HG02588 (cell line): ENCODE results near the gene WWOX.

Source experiments
- ATAC-seq: cut with Tn5 transposase; IDR thresholded peaks from one replicate; pipeline ENCODE4 v1.9.1; 2021; ENCODE audit warnings: mild to moderate bottlenecking, moderate library complexity; ENCODE audit not compliant: unreplicated experiment

Gene WWOX

DNA sequence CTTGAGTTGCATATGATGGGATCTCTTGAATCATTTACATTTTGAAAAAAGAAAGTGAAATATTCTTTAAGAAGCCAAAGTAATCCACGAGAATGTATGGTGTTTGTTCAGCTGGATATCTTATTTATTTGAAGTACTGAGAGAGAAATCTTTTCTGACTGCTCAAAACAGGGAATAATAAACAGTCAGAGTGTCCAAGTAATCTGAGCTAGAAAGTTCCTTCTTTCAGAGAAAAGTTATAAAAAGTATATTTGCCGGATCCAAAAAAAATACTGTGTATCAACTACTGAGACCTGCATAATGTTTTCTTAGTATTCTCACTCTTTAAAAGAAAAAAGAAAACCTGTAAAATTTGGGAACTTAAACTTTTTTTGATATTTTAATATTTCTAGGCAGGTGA lies 350.8 kb downstream of the WWOX start:
- ATAC-seq, result no peak

DNA sequence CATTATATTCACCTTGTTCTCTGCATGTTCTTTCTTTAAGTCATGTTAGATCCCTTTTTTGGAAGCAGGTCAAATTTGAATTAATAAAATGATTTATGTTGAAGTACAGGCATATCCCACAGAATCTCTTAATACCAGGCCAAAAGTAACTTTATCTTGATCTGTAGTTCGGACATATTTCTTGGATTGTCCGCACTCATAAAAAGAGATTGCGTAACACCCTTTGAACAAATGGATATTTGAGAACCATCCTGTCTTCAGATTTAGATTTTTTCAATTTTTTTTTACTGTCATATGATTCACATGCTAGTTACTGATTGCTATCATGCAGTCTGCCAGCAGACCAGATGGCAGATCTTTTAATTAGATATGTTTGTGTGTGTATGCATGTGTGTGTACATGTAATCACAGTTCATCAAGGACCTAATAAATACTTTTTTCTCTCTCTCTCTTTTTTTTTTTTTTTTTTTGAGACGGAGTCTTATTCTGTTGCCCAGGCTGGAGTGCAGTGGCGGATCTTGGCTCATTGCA lies 352.6 kb downstream of the WWOX start:
- no peak for ATAC-seq

DNA sequence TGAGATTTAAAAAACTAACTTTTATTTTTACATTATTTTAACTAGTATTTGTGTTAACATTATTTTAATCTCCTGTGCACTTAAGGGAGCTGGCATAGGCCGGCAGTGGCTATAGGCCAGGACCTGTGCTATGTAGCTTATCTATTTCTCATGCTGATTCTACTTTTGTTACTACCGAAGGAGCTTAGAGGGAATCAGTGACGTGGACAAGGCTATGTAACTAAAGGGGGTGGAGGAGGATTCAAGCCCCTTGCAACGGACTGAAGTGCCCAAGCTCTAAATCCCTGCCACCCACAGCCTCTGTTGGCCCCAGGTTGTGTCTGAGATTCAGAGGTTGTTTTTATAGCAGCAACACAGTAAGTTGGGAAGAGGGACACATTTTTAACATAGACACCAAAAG lies 356.4 kb downstream of the WWOX start:
- ATAC-seq, result no peak

DNA sequence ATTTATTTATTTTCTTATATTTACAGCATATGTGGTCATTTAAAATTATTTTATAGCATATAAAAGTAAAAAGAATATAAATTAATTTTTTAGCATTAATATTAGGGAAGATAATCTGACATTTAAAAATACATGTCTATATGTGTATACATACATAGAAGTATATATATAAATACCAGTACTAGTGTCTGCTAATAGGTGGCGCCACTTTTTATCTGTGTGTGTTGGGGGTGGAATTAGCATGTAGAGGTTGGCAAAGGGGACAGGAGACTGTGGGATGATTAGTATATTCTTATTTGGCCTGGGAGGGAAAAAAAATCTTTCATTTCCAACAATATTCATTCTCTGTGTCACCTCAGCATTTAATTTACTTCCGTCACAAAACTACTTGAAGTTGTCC lies 359.1 kb downstream of the WWOX start:
- no peak for ATAC-seq

DNA sequence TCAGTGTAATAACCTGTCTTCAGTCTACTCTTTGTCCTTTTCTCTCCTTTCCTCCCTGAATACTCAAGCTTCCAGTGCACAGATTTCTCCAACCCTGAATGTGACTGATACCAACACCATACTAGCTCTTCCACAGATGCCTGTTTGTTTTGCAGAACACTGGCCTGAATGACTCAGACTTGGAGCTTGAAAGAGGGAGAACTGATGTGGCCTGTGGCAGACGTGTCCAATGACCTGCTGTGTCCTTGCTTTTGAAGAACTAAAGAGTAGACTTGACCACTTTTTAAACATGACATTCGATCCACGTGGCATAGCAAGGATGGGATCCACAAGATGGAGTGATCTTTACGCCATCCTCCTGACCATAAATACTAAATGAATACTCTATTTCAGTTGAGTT lies 361.0 kb downstream of the WWOX start:
- no peak for ATAC-seq

DNA sequence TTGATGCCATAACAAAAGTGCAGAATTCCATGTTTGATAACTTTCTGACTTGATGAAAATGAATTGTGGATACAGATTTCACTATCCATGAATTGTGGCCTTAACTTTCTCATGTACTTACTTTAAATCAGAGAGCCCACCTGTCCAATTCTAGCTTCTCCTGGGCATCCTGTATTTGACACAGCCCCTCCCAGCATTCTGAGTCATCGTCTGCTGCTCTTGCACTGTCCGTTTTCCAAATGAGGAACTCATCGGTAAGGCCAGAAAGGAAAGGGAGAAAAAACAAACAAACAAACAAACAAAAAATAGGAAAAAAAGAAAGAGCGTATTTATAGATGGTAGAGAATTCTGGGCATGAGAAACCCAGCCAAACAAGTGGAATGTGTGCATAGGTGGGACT lies 361.6 kb downstream of the WWOX start:
- no peak for ATAC-seq

DNA sequence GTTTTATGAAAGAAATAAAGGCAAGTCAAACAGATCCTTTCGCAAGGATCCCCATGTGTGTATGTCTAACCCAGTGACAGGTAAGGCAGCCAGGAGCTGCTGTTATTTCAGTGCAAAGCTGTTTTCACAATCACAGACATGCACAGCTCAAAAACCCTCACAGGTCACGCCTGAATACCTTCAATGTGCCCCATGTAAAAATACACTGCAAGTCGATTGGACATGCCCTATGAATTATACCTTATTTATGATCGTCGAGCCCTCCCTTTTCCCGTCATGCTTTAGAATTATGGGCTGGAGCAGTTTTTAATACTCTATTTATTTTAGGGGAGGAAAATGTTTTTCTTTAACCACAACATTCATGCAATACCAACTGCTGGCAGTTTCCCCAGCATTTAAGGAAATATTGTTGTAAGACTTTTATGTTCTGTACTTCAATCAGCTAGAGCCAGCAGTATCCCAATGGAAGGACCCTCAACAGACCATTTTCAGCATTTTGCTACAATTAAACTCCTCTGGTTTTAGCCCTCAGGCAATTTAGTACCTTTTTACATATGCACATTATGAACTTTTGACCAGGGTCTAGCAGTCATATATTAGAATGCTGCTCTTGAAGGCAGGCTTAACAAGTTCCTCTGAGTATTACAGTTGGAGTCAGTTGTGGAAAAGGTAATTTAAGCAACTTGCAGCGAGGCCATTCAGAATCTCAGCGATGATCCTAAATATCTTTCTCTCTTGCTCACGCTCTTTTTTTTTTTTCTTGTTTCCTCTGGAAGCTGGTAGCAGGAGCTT lies 362.2 kb downstream of the WWOX start:
- no peak for ATAC-seq

DNA sequence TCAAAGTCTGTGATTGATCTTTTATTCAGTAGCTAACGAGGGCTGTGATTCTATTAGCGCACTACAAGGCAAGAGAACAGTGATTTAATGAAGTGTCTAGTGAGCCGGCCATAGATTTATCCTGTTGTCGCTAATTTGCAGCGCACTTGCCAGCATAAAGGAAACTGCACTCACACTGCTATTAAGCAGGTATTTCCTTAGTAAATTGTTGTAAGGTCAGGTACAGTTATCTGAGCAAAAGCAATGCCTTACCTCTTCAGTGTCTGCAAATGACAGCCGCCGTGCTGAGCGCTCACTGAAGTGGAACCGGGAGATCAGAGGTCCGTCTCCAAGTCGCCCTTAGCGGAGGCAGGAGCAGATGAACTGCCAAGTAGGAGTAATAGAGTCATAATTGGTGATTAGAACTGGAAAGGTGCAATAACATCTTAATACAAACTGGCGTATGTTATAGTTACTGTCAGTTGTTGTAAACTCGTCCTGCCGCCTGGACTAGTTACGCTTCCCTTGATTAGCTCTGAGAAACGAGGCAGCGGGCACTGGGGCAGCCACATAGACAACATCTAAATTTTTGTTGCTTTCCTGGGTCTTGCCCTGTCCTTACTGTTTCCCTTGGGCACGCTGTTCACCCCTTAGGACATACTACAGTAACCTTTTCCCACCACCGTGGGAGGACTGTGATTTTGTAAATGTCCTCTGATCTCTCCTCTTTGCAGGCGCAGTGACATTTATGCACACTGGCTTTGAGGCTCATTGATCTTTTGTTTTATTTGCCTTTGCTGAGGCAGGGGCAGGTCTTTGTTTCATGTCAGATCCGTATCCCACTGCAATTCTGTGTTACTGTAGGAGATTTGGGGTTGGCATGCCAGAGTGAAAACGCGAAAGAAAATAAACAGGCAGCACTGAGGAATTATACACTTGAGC lies 363.1 kb downstream of the WWOX start:
- ATAC-seq, result no peak

DNA sequence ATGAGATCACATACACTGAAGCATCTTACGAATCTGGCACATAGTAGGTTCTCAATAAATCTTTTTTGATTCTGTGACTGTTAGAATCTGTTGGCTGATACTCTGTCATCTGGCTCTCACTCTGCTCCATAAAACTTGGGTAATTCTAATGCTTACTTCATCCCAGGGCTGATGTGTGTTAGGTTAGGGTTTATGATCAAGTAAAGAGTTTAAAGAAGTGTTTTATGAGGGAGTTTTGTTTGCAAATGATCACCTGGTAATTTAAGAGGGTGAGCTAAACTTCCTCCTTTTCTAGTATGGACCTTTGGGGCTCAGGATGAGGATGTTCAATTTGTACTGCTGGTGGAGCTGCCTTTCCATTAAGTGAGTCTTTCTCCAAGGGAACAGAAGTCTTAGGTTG lies 364.1 kb downstream of the WWOX start:
- ATAC-seq, result no peak

DNA sequence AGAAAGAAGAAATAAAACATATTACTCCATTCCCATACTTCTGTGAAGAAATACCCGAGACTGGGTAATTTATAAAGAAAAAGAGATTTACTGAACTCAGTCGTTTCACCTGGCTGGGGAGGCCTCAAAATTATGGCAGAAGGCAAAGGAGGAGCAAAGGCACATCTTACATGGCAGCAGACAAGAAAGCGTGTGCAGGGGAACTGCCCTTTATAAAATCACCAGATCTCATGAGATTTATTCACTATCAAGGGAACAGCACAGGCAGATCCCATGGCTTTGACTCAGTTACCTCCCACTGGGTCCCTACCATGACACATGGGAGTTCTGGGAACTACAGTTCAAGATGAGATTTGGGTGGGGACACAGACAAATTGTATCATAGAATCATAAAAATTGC lies 365.4 kb downstream of the WWOX start:
- ATAC-seq, result no peak

DNA sequence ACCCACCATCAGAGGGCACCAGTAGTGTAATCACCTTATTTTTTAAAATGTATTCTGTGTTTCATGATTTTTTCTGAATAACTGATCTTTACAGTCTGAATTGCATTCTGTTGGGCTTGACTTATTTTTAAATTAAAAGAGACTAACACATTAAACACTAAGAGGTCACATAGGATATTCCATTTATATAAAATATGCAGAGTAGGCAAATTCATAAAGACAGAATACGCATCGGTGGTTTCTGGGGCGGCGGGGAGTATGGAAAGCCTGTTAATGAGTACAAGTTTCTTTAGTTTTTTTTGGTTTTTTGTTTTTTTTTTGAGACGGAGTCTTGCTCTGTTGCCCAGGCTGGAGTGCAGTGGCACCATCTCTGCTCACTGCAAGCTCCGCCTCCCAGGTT lies 366.3 kb downstream of the WWOX start:
- no peak for ATAC-seq

DNA sequence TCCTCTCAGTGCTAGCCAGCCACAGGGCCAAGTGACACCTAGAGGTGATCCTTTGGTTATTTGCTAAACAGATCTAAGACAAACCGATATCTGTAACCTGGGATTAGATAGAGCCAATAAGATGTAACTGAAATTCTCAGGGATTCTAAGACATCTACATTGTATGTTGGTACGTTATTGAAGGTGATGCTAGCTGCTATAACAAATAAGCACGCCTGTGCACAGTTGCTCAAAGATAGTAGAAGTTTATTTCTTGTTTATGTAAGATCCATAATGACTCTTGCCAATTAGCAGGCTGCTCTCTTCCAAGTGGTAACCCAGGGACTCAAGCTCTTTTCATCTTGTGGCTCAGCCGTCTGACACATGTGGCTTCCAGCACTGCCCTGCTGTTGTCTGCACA lies 370.3 kb downstream of the WWOX start:
- ATAC-seq, result no peak

DNA sequence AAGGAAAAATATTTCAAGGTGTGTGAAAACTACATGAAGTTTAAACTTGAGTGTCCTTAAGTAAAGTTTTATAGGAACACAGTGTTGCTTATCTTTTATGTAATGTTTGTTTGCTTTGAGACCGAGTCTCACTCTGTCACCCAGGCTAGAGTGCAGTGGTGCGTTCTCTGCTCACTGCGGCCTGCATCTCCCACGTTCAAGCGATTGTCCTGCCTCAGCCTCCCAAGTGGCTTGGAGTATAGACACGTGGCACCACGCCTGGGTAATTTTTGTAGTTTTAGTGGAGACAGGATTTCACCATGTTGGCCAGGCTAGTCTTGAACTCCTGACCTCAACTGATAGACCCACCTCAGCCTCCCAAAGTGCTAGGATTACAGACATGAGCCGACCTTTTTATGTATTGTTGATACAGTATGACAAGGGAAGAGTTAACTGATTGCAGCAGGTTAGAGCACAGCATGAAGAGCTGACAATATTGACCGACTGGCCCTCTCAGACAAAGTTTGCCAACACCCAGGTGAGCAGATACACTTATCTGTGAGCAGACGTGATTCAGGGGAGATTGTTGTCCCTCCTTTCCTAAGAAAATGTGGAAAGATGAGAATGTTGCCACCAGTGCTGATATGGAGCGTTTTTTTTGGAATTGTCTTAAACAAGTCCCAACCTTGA lies 373.7 kb downstream of the WWOX start:
- ATAC-seq, result no peak

DNA sequence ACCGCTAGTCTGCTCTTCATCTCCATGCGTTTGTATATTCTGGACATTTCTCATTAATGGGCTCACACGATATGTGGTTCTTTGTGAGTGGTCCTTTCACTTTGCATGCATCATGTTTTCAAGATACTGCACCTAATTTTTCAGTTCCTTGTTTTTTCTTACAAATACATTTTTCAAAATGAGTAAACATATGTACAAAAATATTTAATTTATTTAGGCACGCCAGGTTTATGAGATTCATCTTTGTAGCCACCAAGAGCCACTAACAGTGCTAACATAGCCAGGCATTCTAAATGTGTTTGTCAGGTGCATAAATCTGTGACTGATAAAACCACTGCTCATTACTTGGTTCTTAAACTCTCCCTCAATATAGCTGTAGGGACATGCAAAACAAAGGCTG lies 375.3 kb downstream of the WWOX start:
- peak; percentile 53 for ATAC-seq

DNA sequence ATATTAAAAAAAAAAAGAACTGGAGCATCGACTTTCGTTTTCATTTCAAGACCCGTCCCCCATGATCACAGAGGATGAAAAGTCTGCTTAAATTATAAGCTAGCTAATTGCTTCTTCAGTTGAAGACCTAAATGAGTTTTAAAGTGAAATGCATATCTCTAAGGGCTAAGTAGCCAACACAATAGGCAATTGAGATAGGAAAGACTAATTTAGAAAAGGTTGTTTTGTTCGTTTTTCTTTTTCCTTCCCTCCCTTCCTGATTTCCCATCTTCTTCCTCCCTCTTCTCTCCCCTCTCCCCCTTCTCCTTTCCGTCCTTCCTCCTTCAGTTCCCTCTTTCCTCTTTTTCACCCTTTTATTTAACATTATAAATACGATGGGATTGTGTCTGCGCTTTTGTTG lies 377.2 kb downstream of the WWOX start:
- no peak for ATAC-seq

DNA sequence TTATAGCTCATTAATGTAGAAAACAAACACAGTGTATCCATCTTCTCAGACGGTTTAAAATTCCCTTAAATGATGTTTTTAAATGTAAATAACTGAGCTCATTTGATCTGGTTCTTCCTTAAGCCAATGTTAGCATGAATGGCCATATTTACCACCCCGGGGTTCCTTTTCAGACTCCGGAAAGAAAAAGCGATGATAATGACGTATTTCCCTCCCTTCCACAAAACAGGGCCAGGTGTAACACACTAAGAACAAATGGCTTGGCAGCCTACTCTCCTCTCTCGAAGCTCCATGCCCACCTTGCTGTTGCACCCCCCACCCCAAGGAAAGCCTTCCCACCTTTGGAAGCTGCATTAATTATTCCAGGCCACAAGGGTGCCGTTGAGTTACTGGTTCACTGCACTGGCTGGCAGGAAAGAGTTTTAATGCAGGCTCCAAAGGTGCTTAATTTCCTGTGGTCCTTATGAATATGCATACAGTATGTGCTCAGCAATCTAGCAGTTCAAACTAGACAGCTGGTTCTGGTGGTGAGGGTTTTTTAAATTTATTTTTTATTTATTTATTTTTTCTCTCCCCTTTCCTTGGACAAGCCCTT lies 378.9 kb downstream of the WWOX start:
- no peak for ATAC-seq

DNA sequence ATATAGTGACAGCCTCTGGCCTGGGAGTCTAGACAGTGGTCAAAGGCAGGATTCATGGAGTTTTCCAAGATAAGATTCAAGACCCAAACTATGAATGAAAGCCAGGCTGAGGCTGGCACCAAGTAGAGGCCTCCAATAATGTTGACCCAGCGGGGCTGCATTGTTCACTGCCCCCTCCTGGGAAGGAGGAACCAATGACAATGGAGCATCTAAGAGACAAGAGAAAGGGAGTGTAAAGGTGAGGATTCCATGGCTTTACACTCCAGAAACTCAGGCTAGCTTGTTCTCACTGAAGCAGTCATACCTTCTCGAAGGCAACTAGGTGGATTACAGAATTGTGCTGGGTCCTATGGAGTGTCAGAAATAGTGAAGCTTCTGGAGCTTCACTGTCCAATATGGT lies 380.3 kb downstream of the WWOX start:
- ATAC-seq, result no peak

DNA sequence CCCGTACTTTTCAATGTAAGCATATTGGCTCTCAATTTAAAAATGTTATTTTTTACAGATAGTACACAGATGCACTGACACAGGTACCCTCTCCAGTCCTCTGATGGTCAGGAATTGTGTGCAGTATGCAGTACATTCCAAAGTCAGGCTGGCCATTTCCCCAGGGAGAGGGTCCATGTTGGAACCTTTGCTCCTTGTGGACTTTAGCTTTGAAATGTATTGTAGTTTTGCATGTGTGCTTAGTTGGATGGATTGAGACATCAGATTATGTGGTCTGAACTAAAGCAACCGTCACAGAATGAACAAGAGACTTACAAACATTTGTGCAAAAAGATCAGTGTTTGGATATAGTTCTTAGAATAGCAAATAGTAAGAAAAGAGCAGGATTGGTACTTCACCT lies 381.1 kb downstream of the WWOX start:
- no peak for ATAC-seq

DNA sequence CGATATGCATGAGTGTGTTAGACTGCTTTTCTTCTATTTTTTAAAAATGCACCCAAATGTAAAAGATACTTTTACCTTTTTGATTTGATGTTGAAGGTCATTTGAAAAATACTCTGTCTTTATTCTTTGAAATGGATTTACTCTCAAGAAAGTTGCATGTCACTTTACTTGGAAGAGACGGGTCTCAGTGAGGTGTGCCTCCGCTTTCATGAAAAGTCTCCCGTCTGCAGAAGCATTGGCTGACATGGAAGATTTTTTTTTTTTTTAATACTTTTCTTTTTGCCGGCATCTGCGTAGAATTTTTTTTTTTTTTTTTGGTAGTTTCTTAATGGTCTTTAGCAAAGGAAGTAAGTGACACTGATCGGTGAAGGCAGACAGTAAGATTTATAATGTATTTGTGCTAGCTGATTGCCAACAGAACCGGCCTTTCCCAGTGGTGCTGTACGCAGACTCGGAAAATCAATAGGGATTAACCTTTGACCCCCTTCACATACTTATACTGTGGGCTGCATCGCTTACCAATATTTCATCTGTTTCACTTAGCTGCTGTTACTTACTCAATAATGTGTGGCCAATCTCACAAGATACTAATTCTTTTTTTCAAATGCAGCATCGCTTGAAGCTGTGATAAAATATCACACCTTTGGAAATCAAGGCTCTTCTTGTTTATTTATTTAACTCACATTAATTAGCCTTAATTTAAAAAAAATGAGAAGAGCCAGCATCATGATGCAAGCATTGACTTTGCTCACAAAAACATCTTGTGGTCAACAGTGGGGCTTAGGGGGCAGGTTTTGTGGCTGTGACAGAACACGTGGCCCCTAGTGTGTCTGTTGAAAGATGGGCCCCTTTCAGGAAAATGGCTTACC lies 383.9 kb downstream of the WWOX start:
- no peak for ATAC-seq

DNA sequence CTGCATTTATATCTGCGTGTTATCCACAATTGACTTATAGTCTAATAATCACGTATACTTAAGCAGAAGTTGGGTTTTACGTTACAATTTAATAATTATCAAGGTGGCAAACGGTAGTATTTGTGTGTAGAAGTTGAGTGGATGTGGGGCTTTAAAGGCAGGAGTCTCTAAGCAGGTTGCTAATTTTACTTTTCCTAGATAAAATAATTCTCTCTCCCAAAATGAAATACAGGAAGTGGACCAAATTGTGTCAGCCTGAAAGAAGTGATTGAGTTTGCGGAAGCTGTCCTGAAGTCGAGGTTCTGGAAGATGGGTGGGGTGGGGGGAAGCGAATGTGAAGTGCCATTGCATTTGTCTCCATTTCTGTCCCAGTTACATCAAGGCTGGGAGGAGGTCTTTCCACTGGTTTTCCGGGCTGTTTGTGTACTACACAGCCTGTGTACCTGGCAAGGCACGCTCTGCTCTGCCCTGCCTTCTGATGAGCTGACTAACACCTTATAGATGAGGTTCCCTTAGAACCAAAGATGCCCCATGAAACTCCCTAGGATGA lies 385.1 kb downstream of the WWOX start:
- no peak for ATAC-seq
